ENCODE data around the gene SLC12A4.
A peak's percentile ranks its signal among the peaks of the same experiment; 100 is the strongest.
"Not testable (repeated sequence)": the region's sequence is repeated elsewhere in the genome, so short reads cannot be mapped to it uniquely, and the experiment has no call there.

The SLC12A4 gene

GRCh38 chr16:67924140-67924906, 44.1 kb downstream of the SLC12A4 start:
- DNase-seq, result no peak

- DNase-seq, result peak; percentile 18
Observed at GRCh38 chr16:67923414-67924116, 44.9 kb downstream of the SLC12A4 start.

GRCh38 chr16:67922740-67923139, 45.7 kb downstream of the SLC12A4 start:
- no peak for DNase-seq

GRCh38 chr16:67922221-67922620, 46.2 kb downstream of the SLC12A4 start:
- no peak for DNase-seq

GRCh38 chr16:67919622-67920221, 48.7 kb downstream of the SLC12A4 start:
- DNase-seq, result no peak

GRCh38 chr16:67917852-67918236, 50.6 kb downstream of the SLC12A4 start:
- DNase-seq, result peak; percentile 89

GRCh38 chr16:67917140-67917851, 51.1 kb downstream of the SLC12A4 start:
- DNase-seq, result no peak

- DNase-seq, result peak; percentile 16
Observed at GRCh38 chr16:67915831-67916723, 52.4 kb downstream of the SLC12A4 start.

GRCh38 chr16:67915496-67915769, 53.0 kb downstream of the SLC12A4 start:
- DNase-seq, result not testable (repeated sequence)

- no peak for DNase-seq
Observed at GRCh38 chr16:67914758-67915495, 53.5 kb downstream of the SLC12A4 start.

- DNase-seq, result peak; percentile 33
Observed at GRCh38 chr16:67910158-67910557, 58.3 kb downstream of the SLC12A4 start.

- DNase-seq, result no peak
Observed at GRCh38 chr16:67909056-67909742, 59.2 kb downstream of the SLC12A4 start.

- DNase-seq, result no peak
Observed at GRCh38 chr16:67907397-67908180, 60.8 kb downstream of the SLC12A4 start.

- DNase-seq, result no peak
Observed at GRCh38 chr16:67902831-67903230, 65.6 kb downstream of the SLC12A4 start.

- DNase-seq, result no peak
Observed at GRCh38 chr16:67901734-67902133, 66.7 kb downstream of the SLC12A4 start.

GRCh38 chr16:67897231-67897630, 71.2 kb downstream of the SLC12A4 start:
- no peak for DNase-seq

- no peak for DNase-seq
Observed at GRCh38 chr16:67893743-67894399, 74.6 kb downstream of the SLC12A4 start.
